ENCODE data around the gene LIFR. TPM values are rescaled to one million over a fixed set of nuclear protein-coding genes. Genes with fewer than 3 reads are reported as not detected.

Gene LIFR
- total RNA-seq (100 to 1,000 TPM in 3 of 9 donors, 10 to 100 TPM in 6; 28.7 to 118 (median 67.5) TPM), polyA plus RNA-seq (10 to 100 TPM in 2 of 3 donors, 1 to 10 TPM in 1; 9.2 to 18.3 (median 10.2) TPM)
- long read RNA-seq, donor 1: 0 reads
- long read RNA-seq, donor 2, full-length matches to known transcripts: 1 of 1 reads
- long read RNA-seq, donor 2, partial matches to known transcripts: 0 of 1 reads
- long read RNA-seq, donor 2, other reads (novel, unspliced or antisense): 0 of 1 reads
- long read RNA-seq, donor 3, full-length matches to known transcripts: 2 of 2 reads
- long read RNA-seq, donor 3, partial matches to known transcripts: 0 of 2 reads
- long read RNA-seq, donor 3, other reads (novel, unspliced or antisense): 0 of 2 reads
- long read RNA-seq, donor 4: 0 reads
- long read RNA-seq, donor 5, full-length matches to known transcripts: 2 of 5 reads
- long read RNA-seq, donor 5, partial matches to known transcripts: 1 of 5 reads
- long read RNA-seq, donor 5, other reads (novel, unspliced or antisense): 2 of 5 reads
- long read RNA-seq, donor 6, partial matches to known transcripts: 2 of 4 reads
- long read RNA-seq, donor 6, other reads (novel, unspliced or antisense): 2 of 4 reads
- long read RNA-seq, donor 7: 0 reads
- long read RNA-seq, donor 8, full-length matches to known transcripts: 4 of 4 reads
- long read RNA-seq, donor 8, partial matches to known transcripts: 0 of 4 reads
- long read RNA-seq, donor 8, other reads (novel, unspliced or antisense): 0 of 4 reads
- long read RNA-seq, donor 9: 0 reads
- long read RNA-seq, donor 10: 0 reads

- intact Hi-C loops (cut with DNase I): loop anchor here (5.0 to 10.0 kb wide), 2 partner anchors 114 to 248 kb away; no protein-coding TSS in a partner anchor
Observed at GRCh38 chr5:38556599-38557307, at the start of gene LIFR. LIFR (minus strand) TSS chr5:38556646; CDS start chr5:38530647, 25,999 bp downstream.

GRCh38 chr5:38605610-38606009, 49.2 kb upstream of the LIFR start:
- Histone ChIP-seq H3K27ac (no peak overlapping the region), H3K36me3 (replicated peaks in 1 of 2) (no peaks in the 10 kb centered on the region), H3K9me3 (replicated peaks in 1 of 3) (no peaks in the 10 kb centered on the region), H3K27me3 (no peaks in the 10 kb centered on the region), H3K4me3 (no peak overlapping the region), H3K4me1 (replicated peaks in 1 of 2) (peaks cover 0 to 12% of the 10 kb centered on the region in 2 donors)
- WGBS, 4 donors: 94 to 98% (median 94%) methylated on average over 7 of the region's 7 CpGs
- no peak for DNase-seq
- intact Hi-C loops (cut with DNase I): no loop called here
- TF ChIP-seq POLR2A (IDR thresholded peaks at IDR 0.05): no peak
- no peak for TF ChIP-seq CTCF (IDR thresholded peaks at IDR 0.05)

More at GRCh38 chr5:38556599-38557307, at the start of gene LIFR:
- DNase-seq: peak; percentile 85 to 90 (median 86)
- WGBS, 4 donors: 0 to 1% (median 1%) methylated on average over 15 to 88 of the region's 88 CpGs
- H3K36me3 ChIP-seq (replicated peaks in 1 of 2): no peaks in the 10 kb centered on the region
- TF ChIP-seq POLR2A (IDR thresholded peaks at IDR 0.05) (peak; percentile 23 to 75), CTCF (IDR thresholded peaks at IDR 0.05) (peak in 1 of 6 experiments; percentile 7)
- peak within 1 kb of the TSS; percentile 16 to 97 (median 76) for H3K4me3 ChIP-seq
- H3K27me3 ChIP-seq: no peaks in the 10 kb centered on the region
- no peaks in the 10 kb centered on the region for H3K9me3 ChIP-seq (replicated peaks in 1 of 3)
- H3K4me1 ChIP-seq (replicated peaks in 1 of 2): peaks cover 7 to 15% of the 10 kb centered on the region in 2 donors
- H3K27ac ChIP-seq: peak within 1 kb of the TSS; percentile 18 to 98 (median 92)

GRCh38 chr5:38603691-38604090, 47.2 kb upstream of the LIFR start:
- no peak overlapping the region for H3K27ac ChIP-seq
- H3K36me3 ChIP-seq (replicated peaks in 1 of 2): no peaks in the 10 kb centered on the region
- no peaks in the 10 kb centered on the region for H3K9me3 ChIP-seq (replicated peaks in 1 of 3)
- no peak overlapping the region for H3K4me3 ChIP-seq
- H3K27me3 ChIP-seq: no peaks in the 10 kb centered on the region
- intact Hi-C loops (cut with DNase I): no loop called here
- 68 to 80% (median 73%) methylated on average over 3 of the region's 3 CpGs for WGBS, 4 donors
- peaks cover 0 to 17% of the 10 kb centered on the region in 2 donors for H3K4me1 ChIP-seq (replicated peaks in 1 of 2)
- no peak for TF ChIP-seq CTCF (IDR thresholded peaks at IDR 0.05)
- no peak for TF ChIP-seq POLR2A (IDR thresholded peaks at IDR 0.05)
- no peak for DNase-seq

- 91 to 92% (median 91%) methylated on average over 5 of the region's 5 CpGs for WGBS, 4 donors
- intact Hi-C loops (cut with DNase I): no loop called here
Observed at GRCh38 chr5:38602641-38603040, 46.2 kb upstream of the LIFR start.

More at GRCh38 chr5:38602641-38603040, 46.2 kb upstream of the LIFR start:
- no peaks in the 10 kb centered on the region for H3K36me3 ChIP-seq (replicated peaks in 1 of 2)
- H3K4me1 ChIP-seq (replicated peaks in 1 of 2): peaks cover 0 to 18% of the 10 kb centered on the region in 2 donors
- H3K27ac ChIP-seq: no peak overlapping the region
- TF ChIP-seq POLR2A (IDR thresholded peaks at IDR 0.05) (no peak), CTCF (IDR thresholded peaks at IDR 0.05) (no peak)
- H3K9me3 ChIP-seq (replicated peaks in 1 of 3): no peaks in the 10 kb centered on the region
- no peaks in the 10 kb centered on the region for H3K27me3 ChIP-seq
- no peak for DNase-seq
- no peak overlapping the region for H3K4me3 ChIP-seq
